ENCODE measurements around the gene SMARCA4. TPM values are rescaled to one million over a fixed set of nuclear protein-coding genes. Genes with fewer than 3 reads are reported as not detected.

SMARCA4 gene
- total RNA-seq, 1 donor from 2014 or later, result 111 TPM

Other genes with a start within 250 kb of the SMARCA4 start
- gene DNM2, start 243.0 kb upstream of the SMARCA4 start, total RNA-seq, result 264 and 273 TPM in 2 replicates
- 10.0 and 12.8 TPM in 2 replicates for gene TMED1, start 124.8 kb upstream of the SMARCA4 start, total RNA-seq
- 1.3 and 2.2 TPM in 2 replicates for gene C19orf38, start 112.6 kb upstream of the SMARCA4 start, total RNA-seq
- gene CARM1, start 89.5 kb upstream of the SMARCA4 start, total RNA-seq, result 38.6 and 40.7 TPM in 2 replicates
- gene YIPF2, start 32.4 kb upstream of the SMARCA4 start, total RNA-seq, result 18.8 and 20.4 TPM in 2 replicates
- gene TIMM29, start 32.2 kb upstream of the SMARCA4 start, total RNA-seq, result 22.7 and 22.8 TPM in 2 replicates
- 109 TPM in 2 replicates for gene LDLR, start 128.4 kb downstream of the SMARCA4 start, total RNA-seq
- gene SPC24, start 194.8 kb downstream of the SMARCA4 start, total RNA-seq, result 69.9 and 71.4 TPM in 2 replicates
- gene KANK2, start 236.5 kb downstream of the SMARCA4 start, total RNA-seq, result 2.8 and 4.0 TPM in 2 replicates

Measured in T-helper 2 cell treated with Interferon-gamma antibody and Interleukin-4, amounts not matched to agents 100 ng/mL and 5 ng/mL, for 36 hours (primary cell).